Stimulated activated CD8-positive, alpha-beta memory T cell treated with anti-CD3 and anti-CD28 coated beads, Interleukin-15, amount 100 ng/mL, for 48 hours (primary cell): ENCODE data around the gene DUSP1.

ENCODE experiments used
- DNase-seq, 2 donors: peaks; one replicate each; pipeline ENCODE4 v3.0.0-alpha.2; 2020; ENCODE audit warnings: low read depth in 2 of 2

DUSP1 gene

GRCh38 chr5:172743112-172743959, 27.7 kb downstream of the DUSP1 start:
- DNase-seq, result no peak

- DNase-seq, result no peak
These were observed 29.8 kb downstream of the DUSP1 start for GRCh38 chr5:172741206-172741582.

GRCh38 chr5:172740428-172741205, 30.4 kb downstream of the DUSP1 start:
- DNase-seq, result no peak

- no peak for DNase-seq
These were observed 31.6 kb downstream of the DUSP1 start for GRCh38 chr5:172739375-172739774.

- no peak for DNase-seq
These were observed 34.4 kb downstream of the DUSP1 start for GRCh38 chr5:172736508-172737135.

- no peak for DNase-seq
These were observed 35.7 kb downstream of the DUSP1 start for GRCh38 chr5:172735141-172735831.

GRCh38 chr5:172733974-172734346, 37.0 kb downstream of the DUSP1 start:
- DNase-seq, result no peak

- DNase-seq, result no peak
These were observed 37.6 kb downstream of the DUSP1 start for GRCh38 chr5:172733131-172733973.

- no peak for DNase-seq
These were observed 38.7 kb downstream of the DUSP1 start for GRCh38 chr5:172732201-172732865.

- no peak for DNase-seq
These were observed 39.3 kb downstream of the DUSP1 start for GRCh38 chr5:172731680-172732074.

GRCh38 chr5:172730981-172731679, 39.9 kb downstream of the DUSP1 start:
- DNase-seq, result no peak

GRCh38 chr5:172730222-172730621, 40.8 kb downstream of the DUSP1 start:
- DNase-seq, result no peak

GRCh38 chr5:172729588-172729987, 41.4 kb downstream of the DUSP1 start:
- DNase-seq, result no peak

GRCh38 chr5:172728481-172729241, 42.3 kb downstream of the DUSP1 start:
- no peak for DNase-seq

- no peak for DNase-seq
These were observed 43.4 kb downstream of the DUSP1 start for GRCh38 chr5:172727551-172727950.

GRCh38 chr5:172726966-172727365, 44.0 kb downstream of the DUSP1 start:
- no peak for DNase-seq

GRCh38 chr5:172725785-172726184, 45.2 kb downstream of the DUSP1 start:
- no peak for DNase-seq

- no peak for DNase-seq
These were observed 45.7 kb downstream of the DUSP1 start for GRCh38 chr5:172725273-172725672.
